HPDE6-E6E7 (cell line): ENCODE data around the gene PRKAG2.

Experiments
- DNase-seq: peaks from one replicate; pipeline ENCODE4 v3.0.0; 2011; ENCODE audit warnings: missing footprints; ENCODE audit errors: extremely low spot score

The PRKAG2 gene

GRCh38 chr7:151648429-151648828 lies 228.5 kb downstream of the PRKAG2 start:
- no peak for DNase-seq

GRCh38 chr7:151647874-151648273 lies 229.0 kb downstream of the PRKAG2 start:
- no peak for DNase-seq

- DNase-seq, result no peak
These were observed 229.9 kb downstream of the PRKAG2 start for GRCh38 chr7:151647006-151647405.

GRCh38 chr7:151645311-151645710 lies 231.6 kb downstream of the PRKAG2 start:
- no peak for DNase-seq

- no peak for DNase-seq
These were observed 232.4 kb downstream of the PRKAG2 start for GRCh38 chr7:151644554-151644953.

- DNase-seq, result no peak
These were observed 234.2 kb downstream of the PRKAG2 start for GRCh38 chr7:151642746-151643145.

GRCh38 chr7:151641587-151641986 lies 235.3 kb downstream of the PRKAG2 start:
- no peak for DNase-seq

- no peak for DNase-seq
These were observed 239.1 kb downstream of the PRKAG2 start for GRCh38 chr7:151637781-151638261.

GRCh38 chr7:151634643-151635042 lies 242.3 kb downstream of the PRKAG2 start:
- no peak for DNase-seq

GRCh38 chr7:151633516-151633812 lies 243.5 kb downstream of the PRKAG2 start:
- DNase-seq, result no peak

- DNase-seq, result no peak
These were observed 244.0 kb downstream of the PRKAG2 start for GRCh38 chr7:151632750-151633515.

- peak; percentile 56 for DNase-seq
These were observed 244.8 kb downstream of the PRKAG2 start for GRCh38 chr7:151631953-151632749.

GRCh38 chr7:151631570-151631952 lies 245.4 kb downstream of the PRKAG2 start:
- peak; percentile 40 for DNase-seq

GRCh38 chr7:151630851-151631569 lies 245.9 kb downstream of the PRKAG2 start:
- no peak for DNase-seq

- no peak for DNase-seq
These were observed 246.6 kb downstream of the PRKAG2 start for GRCh38 chr7:151630358-151630757.

- DNase-seq, result no peak
These were observed 247.1 kb downstream of the PRKAG2 start for GRCh38 chr7:151629713-151630272.

GRCh38 chr7:151628846-151629604 lies 247.9 kb downstream of the PRKAG2 start:
- no peak for DNase-seq

- peak; percentile 35 for DNase-seq
These were observed 250.3 kb downstream of the PRKAG2 start for GRCh38 chr7:151626422-151627115.

- DNase-seq, result no peak
These were observed 251.3 kb downstream of the PRKAG2 start for GRCh38 chr7:151625606-151626005.

- DNase-seq, result no peak
These were observed 252.5 kb downstream of the PRKAG2 start for GRCh38 chr7:151624246-151624928.
